ENCODE data around the gene SLC66A2. TPM values are rescaled to one million over a fixed set of nuclear protein-coding genes. Genes with fewer than 3 reads are reported as not detected.

Gene SLC66A2
- total RNA-seq, 1 donor from 2014 or later, result 31.6 TPM

DNA sequence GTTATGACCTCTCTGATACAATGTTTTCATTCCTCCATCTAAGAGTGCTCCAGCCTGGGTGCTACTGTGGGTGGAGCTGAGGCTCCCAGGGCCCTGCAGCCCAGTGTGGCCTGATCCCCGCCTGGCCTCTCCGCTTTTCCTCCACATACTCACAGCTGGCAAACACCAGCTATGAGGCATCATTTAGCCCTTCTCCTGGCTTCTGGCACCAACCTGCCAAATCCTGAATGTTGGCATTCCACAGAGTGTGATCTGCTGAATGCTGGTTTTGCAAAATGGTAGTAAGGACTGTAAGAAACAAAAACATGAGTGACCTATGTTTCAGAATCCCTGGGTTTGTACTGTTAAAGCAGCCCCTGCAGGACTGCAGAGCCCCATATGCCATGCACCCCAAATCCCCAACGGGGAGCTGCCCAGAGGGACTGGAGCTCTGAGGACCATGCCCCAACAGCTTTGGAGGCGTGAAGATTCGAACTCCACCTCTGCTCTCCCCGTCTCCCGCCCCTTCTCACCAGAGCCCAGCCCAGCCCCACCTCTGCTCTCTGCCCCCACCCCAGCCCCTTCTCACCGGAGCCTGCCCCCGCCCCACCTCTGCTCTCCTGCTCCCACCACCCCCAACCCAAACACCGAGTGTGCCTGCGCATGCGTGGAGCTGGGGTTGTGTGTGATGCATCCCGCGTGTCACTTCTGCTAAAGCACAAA is 4.2 kb downstream of the SLC66A2 start:
- DNase-seq (ENCODE audit: low spot score, unreplicated experiment), result no peak
- no peaks in the 10 kb centered on the region for H3K27me3 Mint-ChIP-seq

DNA sequence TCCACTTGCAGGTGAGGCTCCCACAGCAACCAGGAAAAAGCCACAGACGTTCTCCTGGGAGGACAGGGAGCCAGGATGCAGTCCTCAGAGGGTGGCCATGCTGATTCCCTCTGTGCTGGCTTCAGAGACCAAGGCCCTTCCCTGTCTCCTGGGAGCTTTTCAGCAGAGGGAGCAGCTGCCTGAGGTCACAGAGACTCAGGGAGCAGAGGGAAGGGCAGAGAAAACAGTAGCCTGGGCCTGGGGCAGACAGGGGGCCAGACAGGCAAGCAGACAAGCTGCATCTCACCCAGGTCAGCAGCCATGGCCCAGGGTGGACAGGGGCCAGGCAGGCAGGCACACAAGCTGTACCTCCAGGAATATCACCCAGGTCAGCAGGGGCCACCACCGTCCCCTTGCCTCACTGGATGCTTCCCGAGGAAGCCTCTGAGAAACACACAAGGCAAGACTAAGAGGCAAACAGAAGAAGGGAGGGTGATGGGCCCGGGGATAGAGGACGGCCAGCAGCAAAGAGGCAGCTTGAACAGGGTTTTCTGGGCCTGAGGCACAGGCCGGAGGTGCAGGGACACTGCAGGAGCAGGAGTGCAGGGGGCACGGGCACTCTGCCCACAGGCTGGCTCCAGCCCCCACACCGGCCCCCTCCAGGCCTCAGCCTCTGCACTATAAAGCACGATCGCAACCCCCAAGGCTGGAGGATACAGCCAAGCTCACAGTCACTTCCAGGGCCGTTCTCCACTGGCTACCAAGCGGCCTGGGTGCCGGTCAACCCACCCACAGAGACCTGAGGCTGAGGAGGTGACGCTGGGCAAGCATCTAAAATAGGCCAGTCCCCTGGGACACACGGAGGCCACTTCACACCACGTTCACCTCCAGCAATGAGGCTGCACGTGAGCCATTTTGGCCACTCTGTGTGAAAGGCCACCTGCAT is 6.1 kb downstream of the SLC66A2 start:
- TF ChIP-seq, protein P1, sequence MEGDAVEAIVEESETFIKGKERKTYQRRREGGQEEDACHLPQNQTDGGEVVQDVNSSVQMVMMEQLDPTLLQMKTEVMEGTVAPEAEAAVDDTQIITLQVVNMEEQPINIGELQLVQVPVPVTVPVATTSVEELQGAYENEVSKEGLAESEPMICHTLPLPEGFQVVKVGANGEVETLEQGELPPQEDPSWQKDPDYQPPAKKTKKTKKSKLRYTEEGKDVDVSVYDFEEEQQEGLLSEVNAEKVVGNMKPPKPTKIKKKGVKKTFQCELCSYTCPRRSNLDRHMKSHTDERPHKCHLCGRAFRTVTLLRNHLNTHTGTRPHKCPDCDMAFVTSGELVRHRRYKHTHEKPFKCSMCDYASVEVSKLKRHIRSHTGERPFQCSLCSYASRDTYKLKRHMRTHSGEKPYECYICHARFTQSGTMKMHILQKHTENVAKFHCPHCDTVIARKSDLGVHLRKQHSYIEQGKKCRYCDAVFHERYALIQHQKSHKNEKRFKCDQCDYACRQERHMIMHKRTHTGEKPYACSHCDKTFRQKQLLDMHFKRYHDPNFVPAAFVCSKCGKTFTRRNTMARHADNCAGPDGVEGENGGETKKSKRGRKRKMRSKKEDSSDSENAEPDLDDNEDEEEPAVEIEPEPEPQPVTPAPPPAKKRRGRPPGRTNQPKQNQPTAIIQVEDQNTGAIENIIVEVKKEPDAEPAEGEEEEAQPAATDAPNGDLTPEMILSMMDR (IDR thresholded peaks at IDR 0.05; ENCODE audit: unreplicated experiment), result no peak
- Mint-ChIP-seq H3K27me3 (no peaks in the 10 kb centered on the region), H3K9me3 (ENCODE audit: low read depth) (no peaks in the 10 kb centered on the region), H3K36me3 (ENCODE audit: insufficient read depth) (peaks cover 13% of the 10 kb centered on the region), H3K4me3 (ENCODE audit: low read depth) (no peak overlapping the region), H3K27ac (no peak overlapping the region), H3K4me1 (ENCODE audit: low read depth) (peaks cover 14% of the 10 kb centered on the region)
- DNase-seq (ENCODE audit: low spot score, unreplicated experiment), result no peak

More for the DNA sequence above, 4.2 kb downstream of the SLC66A2 start:
- peaks cover 15% of the 10 kb centered on the region for H3K4me1 Mint-ChIP-seq (ENCODE audit: low read depth)
- no peaks in the 10 kb centered on the region for H3K9me3 Mint-ChIP-seq (ENCODE audit: low read depth)
- TF ChIP-seq, protein P1 (IDR thresholded peaks at IDR 0.05; ENCODE audit: unreplicated experiment), result no peak
- no peak overlapping the region for H3K27ac Mint-ChIP-seq
- no peak overlapping the region for H3K4me3 Mint-ChIP-seq (ENCODE audit: low read depth)
- peaks cover 10% of the 10 kb centered on the region for H3K36me3 Mint-ChIP-seq (ENCODE audit: insufficient read depth)

DNA sequence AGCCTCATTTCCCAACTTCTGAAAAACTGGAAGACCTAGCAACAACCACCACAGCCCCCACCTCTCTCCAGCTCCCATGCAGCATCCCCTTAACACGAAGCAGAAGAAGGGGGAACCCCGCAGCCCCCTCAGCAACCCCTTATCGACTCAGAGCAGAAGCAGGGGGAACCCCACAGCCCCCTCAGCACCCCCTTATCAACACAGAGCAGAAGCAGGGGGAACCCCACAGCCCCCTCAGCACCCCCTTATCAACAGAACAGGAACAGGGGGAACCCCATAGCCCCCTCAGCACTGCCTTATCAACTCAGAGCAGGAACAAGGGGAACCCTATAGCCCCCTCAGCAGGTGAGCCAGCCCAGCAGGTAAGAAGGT is 6.7 kb downstream of the SLC66A2 start:
- H3K4me1 Mint-ChIP-seq (ENCODE audit: low read depth), result peaks cover 13% of the 10 kb centered on the region
- H3K36me3 Mint-ChIP-seq (ENCODE audit: insufficient read depth), result peaks cover 14% of the 10 kb centered on the region
- no peaks in the 10 kb centered on the region for H3K9me3 Mint-ChIP-seq (ENCODE audit: low read depth)
- TF ChIP-seq, protein P1 (IDR thresholded peaks at IDR 0.05; ENCODE audit: unreplicated experiment), result no peak
- DNase-seq (ENCODE audit: low spot score, unreplicated experiment), result no peak
- no peak overlapping the region for H3K27ac Mint-ChIP-seq
- no peaks in the 10 kb centered on the region for H3K27me3 Mint-ChIP-seq
- no peak overlapping the region for H3K4me3 Mint-ChIP-seq (ENCODE audit: low read depth)

DNA sequence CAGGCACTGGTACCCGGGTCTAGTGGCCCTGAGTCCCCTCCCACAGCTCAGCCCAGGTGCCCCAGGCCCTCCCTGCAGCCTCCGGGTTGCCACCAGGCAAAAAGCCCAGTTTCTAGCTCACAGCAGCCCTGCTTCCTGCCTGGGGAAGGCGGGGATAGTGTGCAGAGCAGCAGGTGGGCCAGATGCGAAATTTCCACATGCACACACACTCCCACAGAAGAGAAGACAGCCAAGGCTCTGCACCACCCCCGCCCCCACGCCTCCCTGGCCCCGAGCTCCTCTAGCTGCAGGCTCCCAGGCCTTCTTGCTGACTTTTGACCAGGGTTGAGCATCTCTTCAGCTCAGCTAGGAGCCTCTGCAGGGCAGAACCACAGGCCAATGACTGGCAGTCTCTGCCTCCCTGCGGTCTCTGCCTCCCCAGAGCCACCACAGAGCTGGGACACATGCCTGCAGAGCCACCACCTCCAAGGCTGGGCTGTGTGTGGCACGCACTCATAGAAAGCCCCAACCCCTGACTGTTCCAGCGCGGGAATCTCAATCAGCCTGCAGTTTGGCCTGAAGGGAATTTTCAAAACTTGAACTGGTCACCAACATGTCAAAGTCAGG is 7.2 kb downstream of the SLC66A2 start:
- DNase-seq (ENCODE audit: low spot score, unreplicated experiment), result no peak
- H3K27me3 Mint-ChIP-seq, result no peaks in the 10 kb centered on the region
- no peak overlapping the region for H3K27ac Mint-ChIP-seq
- peaks cover 13% of the 10 kb centered on the region for H3K4me1 Mint-ChIP-seq (ENCODE audit: low read depth)
- TF ChIP-seq, protein P1 (IDR thresholded peaks at IDR 0.05; ENCODE audit: unreplicated experiment), result no peak
- no peaks in the 10 kb centered on the region for H3K9me3 Mint-ChIP-seq (ENCODE audit: low read depth)
- peaks cover 15% of the 10 kb centered on the region for H3K36me3 Mint-ChIP-seq (ENCODE audit: insufficient read depth)
- H3K4me3 Mint-ChIP-seq (ENCODE audit: low read depth), result no peak overlapping the region

DNA sequence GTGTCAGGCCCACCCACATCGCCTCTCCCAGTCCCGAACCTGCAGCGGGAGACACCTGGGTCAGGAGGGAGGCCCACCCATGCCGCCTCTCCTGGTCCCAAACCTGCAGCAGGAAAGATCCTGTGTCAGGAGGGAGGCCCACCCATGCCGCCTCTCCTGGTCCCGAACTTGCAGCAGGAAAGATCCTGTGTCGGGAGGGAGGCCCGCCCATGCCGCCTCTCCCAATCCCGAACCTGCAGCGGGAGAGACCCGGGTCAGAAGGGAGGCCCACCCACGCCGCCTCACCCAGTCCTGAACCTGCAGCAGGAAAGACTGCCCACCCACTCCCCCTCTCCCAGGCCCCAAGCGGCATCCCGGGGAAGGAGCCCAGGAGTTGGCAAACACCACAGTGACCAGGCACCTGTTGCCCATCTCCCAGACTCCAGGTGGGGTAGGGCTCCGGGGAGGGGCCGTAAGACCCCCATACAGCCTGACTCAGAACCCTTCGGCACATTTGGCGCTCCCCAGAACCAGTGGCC is 7.8 kb downstream of the SLC66A2 start:
- TF ChIP-seq, protein P1 (IDR thresholded peaks at IDR 0.05; ENCODE audit: unreplicated experiment), result no peak
- peaks cover 11% of the 10 kb centered on the region for H3K4me1 Mint-ChIP-seq (ENCODE audit: low read depth)
- H3K27ac Mint-ChIP-seq, result no peak overlapping the region
- H3K4me3 Mint-ChIP-seq (ENCODE audit: low read depth), result no peak overlapping the region
- H3K27me3 Mint-ChIP-seq, result no peaks in the 10 kb centered on the region
- no peaks in the 10 kb centered on the region for H3K9me3 Mint-ChIP-seq (ENCODE audit: low read depth)
- no peak for DNase-seq (ENCODE audit: low spot score, unreplicated experiment)
- peaks cover 17% of the 10 kb centered on the region for H3K36me3 Mint-ChIP-seq (ENCODE audit: insufficient read depth)
